ENCODE measurements around the gene LIX1L.

Gene LIX1L

GRCh38 chr1:145962157-145963102 lies 4.6 kb upstream of the LIX1L start:
- no peak for DNase-seq

GRCh38 chr1:145961425-145962156 lies 3.8 kb upstream of the LIX1L start:
- DNase-seq: no peak

- DNase-seq: no peak
Observed at GRCh38 chr1:145961109-145961424, 3.2 kb upstream of the LIX1L start.

GRCh38 chr1:145960468-145961108 lies 2.8 kb upstream of the LIX1L start:
- DNase-seq: no peak

GRCh38 chr1:145959957-145960467 lies 2.2 kb upstream of the LIX1L start:
- DNase-seq: no peak

- no peak for DNase-seq
Observed at GRCh38 chr1:145959333-145959732, 1.5 kb upstream of the LIX1L start.

- no peak for DNase-seq
Observed at GRCh38 chr1:145958734-145959133, 917 bp upstream of the LIX1L start.

- DNase-seq: no peak
Observed at GRCh38 chr1:145956781-145957442, 905 bp downstream of the LIX1L start.

GRCh38 chr1:145956361-145956760 lies 1.5 kb downstream of the LIX1L start:
- DNase-seq: no peak

- DNase-seq: no peak
Observed at GRCh38 chr1:145955436-145955835, 2.4 kb downstream of the LIX1L start.

GRCh38 chr1:145953861-145954260 lies 4.0 kb downstream of the LIX1L start:
- DNase-seq: no peak

GRCh38 chr1:145952903-145953302 lies 4.9 kb downstream of the LIX1L start:
- DNase-seq: no peak

GRCh38 chr1:145951526-145951925 lies 6.3 kb downstream of the LIX1L start:
- no peak for DNase-seq

- DNase-seq: no peak
Observed at GRCh38 chr1:145949219-145949618, 8.6 kb downstream of the LIX1L start.

- DNase-seq: no peak
Observed at GRCh38 chr1:145947551-145947950, 10.3 kb downstream of the LIX1L start.

GRCh38 chr1:145946477-145946986 lies 11.3 kb downstream of the LIX1L start:
- no peak for DNase-seq

GRCh38 chr1:145944532-145944931 lies 13.3 kb downstream of the LIX1L start:
- DNase-seq: no peak

- DNase-seq: no peak
Observed at GRCh38 chr1:145942871-145943270, 14.9 kb downstream of the LIX1L start.

- DNase-seq: no peak
Observed at GRCh38 chr1:145942405-145942804, 15.4 kb downstream of the LIX1L start.

- DNase-seq: no peak
Observed at GRCh38 chr1:145937436-145937835, 20.4 kb downstream of the LIX1L start.

GRCh38 chr1:145936247-145936646 lies 21.6 kb downstream of the LIX1L start:
- DNase-seq: no peak

GRCh38 chr1:145935708-145936107 lies 22.1 kb downstream of the LIX1L start:
- DNase-seq: no peak

All from NCI-H226 (cell line).